K562 (cell line): ENCODE results near the gene MYH11. TPM values are rescaled to one million over a fixed set of nuclear protein-coding genes. Genes with fewer than 3 reads are reported as not detected.

Experiments used
- ATAC-seq: fragments of 200-7000 bp; cut with Tn5 transposase; 3 replicates; pipeline ENCODE4 v1.9.1; 2020; ENCODE audit warnings: moderate library complexity
- BruUV-seq: library from RNA; stranded (reverse); fragments of 400-500 nt; replicated peaks from 2 replicates; lab custom pipeline; 2021; lab: Mats Ljungman, UMichigan
- CTCF ChIA-PET: fragments of 300-600 bp; formaldehyde crosslinking; extraction: SDS; loops from one replicate; lab custom pipeline; 2021; ENCODE audit warnings: low intra/inter-chr PET ratio; lab: Yijun Ruan, JAX
- POLR2A ChIA-PET: fragments of 300-600, 350-650 bp; sonication (Branson Sonifier 250); formaldehyde crosslinking; extraction: SDS; loops from one replicate; lab custom pipeline; 2021; ENCODE audit warnings: antibody characterized with exemption, inconsistent platforms; lab: Yijun Ruan, JAX
- DNase-seq, 4 experiments: peaks; one replicate each; pipeline versions ENCODE4 v3.0.0 to v3.0.0-alpha.2; 2011 to 2018; ENCODE audit warnings: low spot score in 3 of 4, mixed read lengths in 3 of 4; ENCODE audit errors: extremely low read depth in 1 of 4
- FAIRE-seq: peaks from 2 replicates; lab custom pipeline; 2011; peaks lifted over from hg19 to GRCh38; lab: Jason Lieb, UNC
- H2AFZ ChIP-seq: 2 replicates; pipeline ENCODE4 v1.6.0; 2011; ENCODE audit warnings: low read depth, low read length, control low read depth, inconsistent platforms
- H3K27ac ChIP-seq: fragments of 200-600 bp; 3 replicates; pipeline ENCODE4 v1.8.0; 2011; ENCODE audit warnings: low read depth, mild to moderate bottlenecking, control low read depth, inconsistent platforms, low read length, moderate library complexity, mixed read lengths; ENCODE audit errors: extremely low read depth
- H3K27me3 ChIP-seq, 2 experiments: fragments of 300-600 bp in 1 of 2; 2 replicates in 1 of 2; 3 replicates in 1 of 2; pipeline versions ENCODE4 v1.6.0 to v1.8.0; 2011; ENCODE audit warnings: inconsistent platforms in 2 of 2, low read length in 2 of 2, mild to moderate bottlenecking in 1 of 2, mixed read lengths in 1 of 2, moderate library complexity in 1 of 2; ENCODE audit not compliant: control insufficient read depth in 2 of 2, insufficient read depth in 2 of 2
- H3K36me3 ChIP-seq: fragments of 300-600 bp; 3 replicates; pipeline ENCODE4 v1.8.0; 2011; ENCODE audit warnings: mild to moderate bottlenecking, low read length, inconsistent platforms; ENCODE audit not compliant: control insufficient read depth, insufficient read depth
- H3K4me1 ChIP-seq, 2 experiments: fragments of 200-600 bp in 1 of 2; replicated peaks in 1 of 2; 2 replicates in 1 of 2; 3 replicates in 1 of 2; pipeline versions ENCODE4 v1.5.1 to v1.8.0; 2011; ENCODE audit warnings: inconsistent platforms in 2 of 2, low read length in 2 of 2, mild to moderate bottlenecking in 1 of 2, mixed read lengths in 1 of 2, moderate library complexity in 1 of 2; ENCODE audit not compliant: control insufficient read depth in 2 of 2, insufficient read depth in 2 of 2
- H3K4me2 ChIP-seq: 2 replicates; pipeline ENCODE4 v1.6.1; 2011; ENCODE audit warnings: low read length, control low read depth, inconsistent platforms, mixed read lengths; ENCODE audit not compliant: insufficient read depth
- H3K4me3 ChIP-seq: fragments of 200-600 bp; sonication (generic), shearing (Covaris generic); 2 replicates; pipeline ENCODE4 v1.5.1; 2016; ENCODE audit warnings: control low read depth, inconsistent platforms
- H3K79me2 ChIP-seq: fragments of 200-600 bp; 3 replicates; pipeline ENCODE4 v1.8.0; 2011; ENCODE audit warnings: low read length, inconsistent platforms; ENCODE audit not compliant: control insufficient read depth, insufficient read depth
- H3K9ac ChIP-seq, 2 experiments: 2 replicates each; pipeline versions ENCODE4 v1.6.0 to v1.6.1; 2011; ENCODE audit warnings: low read depth in 2 of 2, low read length in 2 of 2, control low read depth in 1 of 2, inconsistent platforms in 1 of 2, mild to moderate bottlenecking in 1 of 2, mixed read lengths in 1 of 2; ENCODE audit not compliant: insufficient read depth in 1 of 2
- H3K9me1 ChIP-seq: one replicate; pipeline ENCODE4 v1.6.0; 2011; ENCODE audit warnings: inconsistent platforms, mild to moderate bottlenecking, low read length, moderate library complexity; ENCODE audit not compliant: control insufficient read depth, insufficient read depth
- H3K9me3 ChIP-seq: replicated peaks from 2 replicates; pipeline ENCODE4 v1.5.1; 2011; ENCODE audit warnings: low read depth, low read length, inconsistent platforms; ENCODE audit not compliant: control insufficient read depth, insufficient read depth
- H4K20me1 ChIP-seq: replicated peaks from 2 replicates; pipeline ENCODE4 v1.6.1; 2011; ENCODE audit warnings: low read length, inconsistent platforms, mixed read lengths; ENCODE audit not compliant: control insufficient read depth, insufficient read depth
- E4F1 ChIP-seq: fragments of 250-450 bp; sonication (Bioruptor Pico); IDR thresholded peaks from 2 replicates; pipeline ENCODE4 v1.5.0; 2021; ENCODE audit warnings: mild to moderate bottlenecking, borderline replicate concordance
- FOXA1 ChIP-seq: fragments of 450-650 bp; IDR thresholded peaks from 2 replicates; pipeline ENCODE4 v1.6.1; 2016; ENCODE audit warnings: mild to moderate bottlenecking, borderline replicate concordance
- JUN ChIP-seq, 2 experiments: sonication (generic) in 1 of 2; formaldehyde crosslinking in 1 of 2; IDR thresholded peaks; 2 replicates each; pipeline versions ENCODE4 v1.6.1 to v1.8.0; 2012 to 2022; ENCODE audit warnings: borderline replicate concordance in 2 of 2, mild to moderate bottlenecking in 2 of 2, improper control_type of control experiment in 1 of 2, low read depth in 1 of 2, low read length in 1 of 2, missing genetic modification reagents in 1 of 2
- MCM5 ChIP-seq: fragments of 450-650 bp; IDR thresholded peaks from 2 replicates; pipeline ENCODE4 v1.6.1; 2016; ENCODE audit warnings: low read depth
- PHF8 ChIP-seq: fragments of 200-600 bp; sonication (generic); IDR thresholded peaks from 2 replicates; pipeline ENCODE4 v1.6.1; 2012; ENCODE audit warnings: mixed run types, mild to moderate bottlenecking, inconsistent platforms, low read length, moderate library complexity, borderline replicate concordance
- USF1 ChIP-seq: sonication (generic); formaldehyde crosslinking; IDR thresholded peaks from 2 replicates; pipeline ENCODE4 v1.9.0; 2022; ENCODE audit warnings: mild to moderate bottlenecking, missing genetic modification reagents
- WGBS: fragments of 100-300 bp; shearing (Covaris generic); methylation state at CpG from one replicate; pipeline ENCODE4 v1.1.6; 2016; ENCODE audit warnings: low coverage, mixed read lengths; ENCODE audit not compliant: insufficient coverage; ENCODE audit errors: missing lambda C conversion rate; 5-methylcytosine and 5-hydroxymethylcytosine counted together
- in situ Hi-C: fragments of 300-500 bp; cut with MboI; formaldehyde crosslinking; loops from 4 replicates; pipeline ENCODE4 v1.15.0; 2018; ENCODE audit warnings: inconsistent platforms, mixed read lengths
- intact Hi-C: fragments of 100-400 bp; cut with micrococcal nuclease; formaldehyde crosslinking; loops from 2 replicates; pipeline ENCODE4 v1.14.2; 2022
- polyA plus RNA-seq, 8 experiments: library from polyadenylated mRNA; depleted of rRNA in 4 of 8; stranded (reverse) in 5 of 8; unstranded in 3 of 8; fragments of >200 nt; fragmentation: Nextera tagmentation in 2 of 8; fragmentation: Illumina TruSeq in 1 of 8; extraction: Ambion mirVana in 2 of 8; extraction: Trizol in 1 of 8; gene quantifications; 2 replicates each; pipeline versions ENCODE4 v1.2.1 to v1.2.3, GENCODE V29; 2011 to 2014; ENCODE audit warnings: inconsistent platforms in 1 of 8, missing spikeins in 1 of 8
- total RNA-seq, 7 experiments: library from RNA; depleted of rRNA in 6 of 7; stranded (reverse); fragments of >200 nt in 6 of 7; fragmentation: Illumina TruSeq in 2 of 7; extraction: Trizol in 2 of 7; gene quantifications; 2 replicates each; pipeline versions ENCODE4 v1.2.1 to v1.2.3, GENCODE V29; 2011 to 2021; ENCODE audit warnings: low replicate concordance in 1 of 7

MYH11 gene
- total and polyA plus RNA-seq, 9 of the 15 experiments (the other 6 are each of a cell fraction or from before 2014, with no cell fraction given): 0.05 to 0.47 (median 0.08) TPM; not detected in 5

- CTCF ChIA-PET: no interaction called here
- TF ChIP-seq USF1 (CRISPR knock-in tag): no peak
- TF ChIP-seq PHF8: no peak
- no peak overlapping the region for H2AFZ ChIP-seq
- FAIRE-seq (no peak), ATAC-seq (no peak), DNase-seq (no peak)
- 5% methylated on average over 12 of the region's 12 CpGs for WGBS
- no peaks in the 10 kb centered on the region for H4K20me1 ChIP-seq
- POLR2A ChIA-PET: interaction anchor here (0.6 kb wide), 1 partner anchor 20 kb away, joined by 3 read pairs; no protein-coding TSS in a partner anchor
- no peak overlapping the region for H3K27ac ChIP-seq
- no peaks in the 10 kb centered on the region for H3K9me3 ChIP-seq
- in situ Hi-C loops (no loop called here), intact Hi-C loops (no loop called here)
- no peaks in the 10 kb centered on the region for H3K36me3 ChIP-seq
- H3K27me3 ChIP-seq: peaks cover 18 to 39% of the 10 kb centered on the region in 2 experiments; a peak in 4 of 5 replicates
- H3K79me2 ChIP-seq: no peaks in the 10 kb centered on the region
- H3K9ac ChIP-seq: no peak overlapping the region
- H3K4me2 ChIP-seq: no peak overlapping the region
- H3K9me1 ChIP-seq: no peaks in the 10 kb centered on the region
- H3K4me3 ChIP-seq: no peak overlapping the region
- peaks cover 0 to 9% of the 10 kb centered on the region in 2 experiments; a peak in 2 of 5 replicates for H3K4me1 ChIP-seq
- BruUV-seq: no TSS peak
Observed at GRCh38 chr16:15752717-15753488, 103.9 kb downstream of the MYH11 start.

GRCh38 chr16:15751940-15752339, 104.9 kb downstream of the MYH11 start:
- Histone ChIP-seq H3K27me3 (peaks cover 20 to 40% of the 10 kb centered on the region in 2 experiments; a peak in 4 of 5 replicates), H3K4me2 (no peak overlapping the region), H2AFZ (no peak overlapping the region), H3K9me3 (no peaks in the 10 kb centered on the region), H3K36me3 (no peaks in the 10 kb centered on the region), H4K20me1 (no peaks in the 10 kb centered on the region; the same call in 1 of the 2 replicates), H3K9me1 (no peaks in the 10 kb centered on the region), H3K4me3 (no peak overlapping the region), H3K27ac (no peak overlapping the region), H3K9ac (no peak overlapping the region), H3K4me1 (peaks cover 0 to 4% of the 10 kb centered on the region in 2 experiments; a peak in 1 of 5 replicates), H3K79me2 (no peaks in the 10 kb centered on the region)
- CTCF ChIA-PET: no interaction called here
- POLR2A ChIA-PET: interaction anchor here (1.0 kb wide), 1 partner anchor 11 kb away, joined by 3 read pairs; no protein-coding TSS in a partner anchor
- no peak for DNase-seq
- intact Hi-C loops: no loop called here
- 7% methylated on average over 7 of the region's 7 CpGs for WGBS
- BruUV-seq: no TSS peak
- in situ Hi-C loops: no loop called here
- FAIRE-seq: no peak
- ATAC-seq: no peak
- no peak for TF ChIP-seq FOXA1
- no peak for TF ChIP-seq JUN (IDR thresholded peaks at IDR 0.05; ENCODE audit: borderline replicate concordance, low read depth, low read length)
- no peak for TF ChIP-seq JUN (CRISPR knock-in tag; IDR thresholded peaks at IDR 0.05; ENCODE audit: borderline replicate concordance)
- no peak for TF ChIP-seq E4F1
- no peak for TF ChIP-seq MCM5
